Esophagus muscularis mucosa (tissue), 4 donors: ENCODE results near the gene N4BP2L2. TPM values are rescaled to one million over a fixed set of nuclear protein-coding genes. Genes with fewer than 3 reads are reported as not detected.

Experiments
- DNase-seq: peaks from one replicate; pipeline ENCODE4 v3.0.0-alpha.2; 2017; ENCODE audit errors: extremely low spot score
- H3K27ac ChIP-seq, 4 donors: fragments of 200-600 bp; sonication (generic); replicated peaks in 1 of 4; 1 replicate in 3 of 4; 2 replicates in 1 of 4; pipeline ENCODE4 v1.5.1; 2016 to 2019; ENCODE audit warnings: mild to moderate bottlenecking in 1 of 4
- H3K27me3 ChIP-seq, 4 donors: fragments of 200-600 bp; sonication (generic); one replicate each; pipeline versions ENCODE4 v1.5.1 to v1.6.0; 2016 to 2019
- H3K36me3 ChIP-seq, 4 donors: fragments of 200-600 bp; sonication (generic); one replicate each; pipeline ENCODE4 v1.5.1; 2016 to 2019
- H3K4me1 ChIP-seq, 4 donors: fragments of 200-600 bp; sonication (generic); one replicate each; pipeline ENCODE4 v1.5.1; 2016 to 2019
- H3K4me3 ChIP-seq, 4 donors: fragments of 200-600 bp; sonication (generic); 1 replicate in 2 of 4; 2 replicates in 2 of 4; pipeline ENCODE4 v1.5.1; 2016 to 2019; ENCODE audit warnings: mild to moderate bottlenecking in 4 of 4, moderate library complexity in 1 of 4
- H3K9me3 ChIP-seq, 4 donors: fragments of 200-600 bp; sonication (generic); 1 replicate in 3 of 4; 2 replicates in 1 of 4; pipeline ENCODE4 v1.5.1; 2016 to 2019
- CTCF ChIP-seq, 3 experiments: fragments of 200-600 bp in 2 of 3; fragments of 450-650 bp in 1 of 3; sonication (generic) in 2 of 3; IDR thresholded peaks; one replicate each; pipeline ENCODE4 v1.5.1; 2017 to 2019; ENCODE audit warnings: antibody characterized with exemption in 3 of 3, mild to moderate bottlenecking in 2 of 3, moderate library complexity in 1 of 3
- EP300 ChIP-seq: sonication (generic); formaldehyde crosslinking; IDR thresholded peaks from one replicate; pipeline ENCODE4 v1.6.1; 2017; ENCODE audit warnings: antibody characterized with exemption
- POLR2A ChIP-seq: fragments of 450-650 bp; IDR thresholded peaks from one replicate; pipeline ENCODE4 v1.6.1; 2017; ENCODE audit warnings: antibody characterized with exemption, moderate library complexity, mild to moderate bottlenecking, low read depth
- POLR2AphosphoS5 ChIP-seq, 2 donors: sonication (generic); formaldehyde crosslinking; IDR thresholded peaks; one replicate each; pipeline ENCODE4 v1.6.1; 2017; ENCODE audit warnings: antibody characterized with exemption in 2 of 2
- WGBS: methylation state at CpG from one replicate; pipeline ENCODE4 v1.1.5; 2018; 5-methylcytosine and 5-hydroxymethylcytosine counted together
- intact Hi-C: fragments of 100-400 bp; cut with DNase I; formaldehyde crosslinking; loops from one replicate; pipeline ENCODE4 v1.15.1; 2023
- total RNA-seq, 4 donors: library from RNA; depleted of rRNA; stranded (reverse); fragments of >200 nt; gene quantifications; one replicate each; pipeline versions ENCODE4 v1.1.0 to v1.2.1, GENCODE V29; 2016

N4BP2L2 gene
- total RNA-seq, result 100 to 1,000 TPM in 3 of 4 donors, 10 to 100 TPM in 1; 81.2 to 198 (median 106) TPM

- 2% methylated on average over 32 of the region's 32 CpGs for WGBS
- DNase-seq, result peak; percentile 99
- H3K4me1 ChIP-seq, result peaks cover 38 to 44% (median 42%) of the 10 kb centered on the region in 4 donors
- intact Hi-C loops, result loop anchor here (5.0 kb wide), 1 partner anchor 111 kb away; the partner anchor contains the start of gene N4BP2L1
- H3K27me3 ChIP-seq, result no peaks in the 10 kb centered on the region
- peaks cover 0 to 13% (median 5%) of the 10 kb centered on the region in 4 donors for H3K36me3 ChIP-seq
- no peaks in the 10 kb centered on the region for H3K9me3 ChIP-seq
- peak within 1 kb of the TSS; percentile 72 to 84 (median 82) for H3K4me3 ChIP-seq
- TF ChIP-seq POLR2A, result no peak
- peak; percentile 28 to 39 (median 32) for TF ChIP-seq CTCF (IDR thresholded peaks at IDR 0.05)
- peak; percentile 88 to 98 for TF ChIP-seq POLR2AphosphoS5 (IDR thresholded peaks at IDR 0.05)
- H3K27ac ChIP-seq, result peak within 1 kb of the TSS; percentile 89 to 96 (median 92)
Observed at GRCh38 chr13:32538621-32539246, at the start of gene N4BP2L2. N4BP2L2 (minus strand) TSS chr13:32538795; CDS start chr13:32537027, 1,768 bp downstream.

GRCh38 chr13:32587811-32588170 is 49.2 kb upstream of the N4BP2L2 start:
- H3K27me3 ChIP-seq, result no peaks in the 10 kb centered on the region
- peak overlapping the region; percentile 92 to 97 (median 94) for H3K27ac ChIP-seq
- peak overlapping the region; percentile 76 to 96 (median 82) for H3K4me3 ChIP-seq
- 1% methylated on average over 8 of the region's 8 CpGs for WGBS
- intact Hi-C loops, result loop anchor here (2.0 to 5.0 kb wide), 2 partner anchors 51 to 1135 kb away; no protein-coding TSS in a partner anchor
- H3K4me1 ChIP-seq, result peaks cover 17 to 52% (median 47%) of the 10 kb centered on the region in 4 donors
- TF ChIP-seq EP300, result no peak
- TF ChIP-seq POLR2AphosphoS5 (IDR thresholded peaks at IDR 0.05), result no peak
- TF ChIP-seq POLR2A, result no peak
- no peak for TF ChIP-seq CTCF (IDR thresholded peaks at IDR 0.05)
- H3K9me3 ChIP-seq, result no peaks in the 10 kb centered on the region
- no peak for DNase-seq
- no peaks in the 10 kb centered on the region for H3K36me3 ChIP-seq

- DNase-seq, result no peak
- H3K27me3 ChIP-seq, result no peaks in the 10 kb centered on the region
- no peaks in the 10 kb centered on the region for H3K9me3 ChIP-seq
- peak overlapping the region; percentile 76 to 96 (median 82) for H3K4me3 ChIP-seq
- TF ChIP-seq CTCF (IDR thresholded peaks at IDR 0.05), result peak in 2 of 3 experiments; percentile 33 to 47
- TF ChIP-seq POLR2AphosphoS5 (IDR thresholded peaks at IDR 0.05), result peak in 1 of 2 donors; percentile 49
- no peak for TF ChIP-seq POLR2A
- peak overlapping the region; percentile 92 to 97 (median 94) for H3K27ac ChIP-seq
- H3K4me1 ChIP-seq, result peaks cover 17 to 46% (median 45%) of the 10 kb centered on the region in 4 donors
- 0% methylated on average over 23 of the region's 74 CpGs for WGBS
- H3K36me3 ChIP-seq, result no peaks in the 10 kb centered on the region
- intact Hi-C loops, result loop anchor here (2.0 to 5.0 kb wide), 2 partner anchors 52 to 1135 kb away; no protein-coding TSS in a partner anchor
Observed at GRCh38 chr13:32587011-32587810, 48.6 kb upstream of the N4BP2L2 start.

GRCh38 chr13:32586080-32586900 is 47.7 kb upstream of the N4BP2L2 start, which contains the start of gene PDS5B:
PDS5B (plus strand) TSS chr13:32586452; CDS start chr13:32648773, 62,321 bp downstream.
- Histone ChIP-seq H3K27ac (peak within 1 kb of the TSS; percentile 92 to 97 (median 94)), H3K9me3 (no peaks in the 10 kb centered on the region), H3K27me3 (no peaks in the 10 kb centered on the region), H3K36me3 (no peaks in the 10 kb centered on the region), H3K4me1 (peaks cover 17 to 38% (median 36%) of the 10 kb centered on the region in 4 donors), H3K4me3 (peak within 1 kb of the TSS; percentile 76 to 96 (median 82))
- TF ChIP-seq POLR2A, result peak; percentile 22
- TF ChIP-seq POLR2AphosphoS5 (IDR thresholded peaks at IDR 0.05), result peak; percentile 74 to 89
- TF ChIP-seq CTCF (IDR thresholded peaks at IDR 0.05), result peak in 2 of 3 experiments; percentile 95
- no peak for TF ChIP-seq EP300
- peak; percentile 98 for DNase-seq
- intact Hi-C loops, result loop anchor here (2.0 to 5.0 kb wide), 2 partner anchors 53 to 1136 kb away; no protein-coding TSS in a partner anchor
- under 1% methylated on average over 38 of the region's 97 CpGs for WGBS
